Activated T-cell treated with anti-CD3 and anti-CD28 coated beads, Interleukin-2, amount 50 U/mL, for 48 hours (primary cell): ENCODE results near the gene SRGAP2B.
"Not testable (repeated sequence)": the region's sequence is repeated elsewhere in the genome, so short reads cannot be mapped to it uniquely, and the experiment has no call there.

Experiments
- DNase-seq, 2 experiments: peaks; one replicate each; pipeline ENCODE4 v3.0.0-alpha.2; 2020

Gene SRGAP2B

GRCh38 chr1:144992915-144993314 is 102.2 kb downstream of the SRGAP2B start:
- DNase-seq = not testable (repeated sequence)

GRCh38 chr1:144990611-144991010 is 104.5 kb downstream of the SRGAP2B start:
- DNase-seq = not testable (repeated sequence)

DNA sequence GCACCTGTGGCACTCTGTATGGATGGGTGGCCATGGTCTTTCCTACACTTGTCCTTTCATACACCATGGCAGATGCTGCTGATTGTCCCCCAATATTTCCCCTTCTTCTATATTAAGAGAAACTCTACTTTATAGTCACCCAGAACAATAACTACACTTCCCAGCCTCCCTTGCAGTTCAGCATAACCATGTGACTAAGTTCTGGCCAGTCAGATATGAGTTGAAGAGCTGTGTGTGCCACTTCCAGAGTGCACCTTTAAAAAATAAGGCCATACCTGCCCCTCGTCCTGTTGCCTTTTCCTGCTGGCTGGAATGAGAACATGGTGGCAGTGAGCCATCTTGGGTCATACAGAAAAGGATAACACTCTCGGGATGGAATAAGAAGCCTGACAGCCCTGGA is 108.0 kb downstream of the SRGAP2B start:
- not testable (repeated sequence) for DNase-seq

GRCh38 chr1:144986171-144986860 is 108.8 kb downstream of the SRGAP2B start:
- not testable (repeated sequence) for DNase-seq

GRCh38 chr1:144985550-144986170 is 109.5 kb downstream of the SRGAP2B start:
- DNase-seq = not testable (repeated sequence)

DNA sequence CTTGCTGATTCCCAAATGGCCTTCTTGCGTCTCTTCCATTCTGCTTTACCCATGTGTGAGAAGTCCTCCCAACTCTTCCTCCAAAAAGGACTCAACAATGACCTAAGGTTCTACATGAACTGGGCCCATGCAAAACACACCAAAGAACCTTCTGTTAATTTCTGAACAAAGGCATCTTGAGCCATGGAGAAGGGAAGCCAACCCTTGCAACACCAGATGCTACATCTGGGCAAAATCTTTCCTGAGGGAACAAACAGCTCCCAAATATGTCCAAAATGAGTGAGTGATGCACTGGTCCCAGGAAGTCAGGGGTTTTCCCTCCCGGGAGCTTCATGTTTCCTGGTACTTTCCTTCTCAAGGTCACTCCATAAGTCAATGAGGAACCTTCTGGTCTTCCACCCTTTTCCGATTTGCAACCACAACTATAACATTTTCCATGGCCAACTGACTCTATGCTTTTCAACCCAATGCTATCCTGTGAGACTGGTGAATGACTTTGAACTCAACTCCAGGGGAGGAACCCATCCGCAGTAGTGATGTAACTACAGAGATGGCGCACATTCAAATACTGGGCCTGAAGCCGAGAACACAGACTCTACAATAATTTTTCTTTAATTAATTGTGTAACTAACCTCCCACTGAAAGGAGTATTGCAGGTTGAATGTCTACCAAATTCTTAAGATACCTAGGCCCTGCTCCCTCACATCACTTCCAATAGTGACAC is 112.2 kb downstream of the SRGAP2B start:
- DNase-seq = not testable (repeated sequence)

DNA sequence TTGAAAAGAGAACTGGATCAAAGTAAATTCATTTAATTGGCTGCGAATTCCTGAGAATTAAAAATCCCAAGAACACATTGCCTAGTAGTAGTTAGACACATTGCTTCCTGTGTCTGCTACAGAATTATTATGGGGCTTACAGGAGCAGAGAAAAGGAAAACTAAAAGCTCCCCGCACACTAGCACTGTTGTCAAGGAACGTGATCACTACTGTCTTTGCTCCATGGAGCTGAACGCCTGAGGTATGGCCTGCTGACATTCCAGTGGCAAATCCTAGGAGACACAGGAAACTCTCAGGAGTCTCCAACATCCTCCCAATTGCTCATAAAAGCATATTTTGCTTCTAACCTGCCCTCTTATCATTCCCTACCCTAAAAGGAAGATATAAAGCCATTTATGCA is 114.0 kb downstream of the SRGAP2B start:
- not testable (repeated sequence) for DNase-seq

DNA sequence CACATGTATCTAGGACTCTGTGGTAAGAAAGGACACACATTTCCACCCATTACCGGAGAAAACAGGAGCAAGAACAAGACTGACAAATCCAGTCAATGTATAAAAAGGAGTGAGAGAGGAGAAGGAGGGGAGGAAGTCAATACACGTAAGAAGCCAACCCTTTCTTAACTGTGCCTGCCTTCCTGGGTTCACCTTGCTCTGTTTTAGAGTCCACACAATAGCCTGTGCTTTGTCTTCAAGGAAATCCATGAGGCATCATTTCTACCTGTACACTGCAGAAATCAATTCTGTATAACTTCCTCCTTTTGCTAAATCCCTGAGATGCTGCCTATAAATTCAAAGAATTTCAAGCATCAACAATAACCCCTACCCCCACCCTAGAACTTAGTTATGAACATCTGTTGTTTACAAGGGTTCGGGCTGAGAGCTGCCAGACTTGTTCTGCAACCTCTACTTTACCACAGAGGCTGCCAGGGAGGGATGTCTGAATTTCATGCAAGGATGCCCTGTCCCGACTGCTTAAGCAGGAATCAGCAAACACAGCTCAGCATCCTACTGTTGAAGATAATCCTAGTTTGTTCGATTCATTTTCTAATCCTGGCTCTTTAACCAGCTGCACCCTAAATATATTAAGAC is 115.0 kb downstream of the SRGAP2B start:
- DNase-seq = not testable (repeated sequence)

DNA sequence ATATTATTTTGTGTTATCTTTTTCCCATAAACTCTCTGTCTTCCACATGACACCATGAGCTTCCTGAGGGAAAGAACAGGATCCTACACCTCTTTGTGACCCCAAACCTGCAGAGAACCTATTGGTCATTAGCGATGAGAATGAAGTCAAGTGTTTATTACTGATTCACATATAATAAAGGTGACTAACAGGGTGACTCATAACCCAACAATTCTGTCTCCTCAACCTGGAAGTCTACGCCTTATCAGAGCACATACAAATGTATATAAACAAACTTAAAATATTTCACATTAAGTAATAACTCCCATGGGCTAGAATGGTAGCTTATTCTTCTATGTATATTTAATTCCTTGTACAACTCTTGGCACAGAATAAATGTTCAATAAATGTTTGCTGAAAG is 117.3 kb downstream of the SRGAP2B start:
- DNase-seq = not testable (repeated sequence)

- not testable (repeated sequence) for DNase-seq
Measured at GRCh38 chr1:144971936-144972335, 123.2 kb downstream of the SRGAP2B start.

DNA sequence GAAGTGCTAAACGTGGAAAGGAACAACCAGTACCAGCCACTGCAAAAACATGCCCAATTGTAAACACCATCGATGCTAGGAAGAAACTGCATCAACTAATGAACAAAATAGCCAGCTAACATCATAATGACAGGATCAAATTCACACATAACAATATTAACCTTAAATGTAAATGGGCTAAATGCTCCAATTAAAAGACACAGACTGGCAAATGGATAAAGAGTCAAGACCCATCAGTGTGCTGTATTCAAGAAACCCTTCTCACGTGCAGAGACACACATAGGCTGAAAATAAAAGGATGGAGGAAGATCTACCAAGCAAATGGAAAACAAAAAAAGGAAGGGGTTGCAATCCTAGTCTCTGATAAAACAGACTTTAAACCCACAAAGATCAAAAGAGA is 128.6 kb downstream of the SRGAP2B start:
- DNase-seq = not testable (repeated sequence)

GRCh38 chr1:144964765-144965164 is 130.4 kb downstream of the SRGAP2B start:
- not testable (repeated sequence) for DNase-seq

DNA sequence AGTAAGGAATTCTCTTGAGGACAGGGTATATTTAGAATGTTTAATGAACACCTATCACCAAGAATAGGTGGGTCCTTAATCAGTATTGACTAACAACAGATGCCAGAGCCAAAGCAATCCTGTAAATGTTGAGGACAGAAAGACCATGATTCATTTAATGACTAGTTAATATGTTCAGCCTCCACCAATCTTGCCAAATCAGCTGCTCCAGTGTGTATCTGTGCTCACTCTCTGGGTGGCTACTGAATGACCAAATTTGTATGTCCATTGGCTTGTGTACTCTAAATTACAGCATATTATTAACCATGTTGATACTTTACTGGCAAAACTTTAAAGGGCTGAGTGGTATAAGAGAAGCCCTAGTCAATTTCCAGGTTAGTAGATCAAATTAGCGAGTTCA is 130.9 kb downstream of the SRGAP2B start:
- not testable (repeated sequence) for DNase-seq

GRCh38 chr1:144963571-144963970 is 131.6 kb downstream of the SRGAP2B start:
- not testable (repeated sequence) for DNase-seq

GRCh38 chr1:144961604-144962583 is 133.2 kb downstream of the SRGAP2B start:
- DNase-seq = not testable (repeated sequence)

DNA sequence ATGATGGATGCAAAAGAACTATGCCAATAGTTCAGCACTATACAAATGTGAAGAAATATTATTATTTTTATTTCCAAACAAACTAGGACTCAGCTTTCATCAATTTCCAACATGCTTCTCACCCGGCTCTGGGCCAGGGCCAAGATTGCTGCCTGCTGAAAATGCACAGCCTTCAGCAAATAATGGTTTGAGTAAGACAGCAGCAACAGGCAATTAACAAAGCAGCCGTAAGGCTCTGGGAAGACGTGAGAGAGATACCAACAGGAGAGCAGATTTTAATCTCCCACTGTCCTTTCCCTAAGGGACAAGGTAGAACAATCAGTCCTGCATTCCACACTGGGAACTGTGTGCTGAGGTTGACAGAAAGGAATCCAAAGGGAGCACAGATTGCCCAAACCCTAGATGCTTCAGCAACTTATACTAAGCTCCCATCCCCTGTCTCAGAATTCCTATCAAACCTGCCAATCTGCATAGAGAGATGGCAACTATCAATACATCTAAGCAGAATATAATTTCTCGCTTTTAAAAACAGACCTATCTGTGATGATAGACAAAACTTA is 134.1 kb downstream of the SRGAP2B start:
- not testable (repeated sequence) for DNase-seq

- not testable (repeated sequence) for DNase-seq
Measured at GRCh38 chr1:144948390-144948789, 146.7 kb downstream of the SRGAP2B start.

DNA sequence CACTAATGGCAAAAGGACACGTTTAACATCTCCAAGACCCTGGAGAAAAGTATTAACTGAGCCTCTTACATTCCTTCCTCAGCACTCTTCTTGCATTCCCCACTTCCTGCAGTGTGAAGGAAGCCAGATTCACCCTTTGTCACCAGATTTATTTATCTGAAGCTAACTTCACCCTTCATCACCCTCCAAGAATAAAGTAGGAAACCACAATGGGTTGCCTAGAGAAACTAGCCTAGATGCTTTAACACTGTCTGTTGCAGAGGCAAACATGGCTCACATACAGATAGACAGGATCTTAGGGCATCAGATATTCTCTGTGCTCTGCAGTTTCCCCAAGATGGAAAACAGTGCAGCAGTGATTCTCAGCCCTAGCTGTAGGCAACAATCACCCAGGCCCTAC is 147.6 kb downstream of the SRGAP2B start:
- not testable (repeated sequence) for DNase-seq

DNA sequence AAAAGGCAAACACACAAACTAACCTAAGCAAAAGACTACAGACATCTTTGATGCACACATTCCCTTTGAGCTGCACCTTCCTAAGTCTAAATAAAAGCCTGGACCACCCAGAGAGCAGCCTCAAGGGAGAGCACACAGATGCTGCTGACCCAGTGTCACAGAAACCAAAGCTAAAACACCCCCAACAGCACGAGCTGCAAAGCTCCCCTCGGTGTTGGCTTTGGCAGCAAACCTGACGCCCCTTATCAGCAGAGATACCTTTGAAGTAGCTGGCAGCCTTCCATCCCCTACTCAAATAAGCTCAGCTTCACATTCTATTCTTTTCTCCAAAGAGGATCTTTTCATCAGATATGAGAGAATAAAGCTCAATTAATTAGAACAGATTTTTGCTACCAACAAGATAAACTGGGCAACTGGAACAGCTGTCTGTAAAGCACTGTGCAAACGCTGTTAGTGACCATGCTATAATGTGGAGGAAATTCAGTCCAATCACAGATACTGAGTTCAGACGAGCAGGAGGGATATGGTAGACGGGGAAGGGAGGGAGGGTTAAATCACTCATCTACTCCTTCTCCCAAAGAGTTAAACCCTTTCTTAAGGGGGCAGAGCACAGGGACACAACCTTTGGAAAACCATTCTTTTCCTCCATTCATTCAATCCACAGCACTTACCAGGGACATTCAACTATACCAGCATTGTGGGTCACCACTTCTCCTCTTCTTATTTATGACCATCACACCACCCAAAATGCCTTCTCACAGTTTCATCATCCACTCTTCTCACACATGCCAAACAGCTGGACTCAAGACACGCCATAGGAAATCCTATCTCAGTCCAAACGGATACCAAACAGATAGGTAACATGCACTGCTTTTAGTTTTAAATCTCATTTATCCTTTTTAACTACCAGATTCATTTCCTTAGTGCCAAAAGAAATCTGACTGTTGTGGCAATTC is 148.3 kb downstream of the SRGAP2B start:
- DNase-seq = not testable (repeated sequence)

DNA sequence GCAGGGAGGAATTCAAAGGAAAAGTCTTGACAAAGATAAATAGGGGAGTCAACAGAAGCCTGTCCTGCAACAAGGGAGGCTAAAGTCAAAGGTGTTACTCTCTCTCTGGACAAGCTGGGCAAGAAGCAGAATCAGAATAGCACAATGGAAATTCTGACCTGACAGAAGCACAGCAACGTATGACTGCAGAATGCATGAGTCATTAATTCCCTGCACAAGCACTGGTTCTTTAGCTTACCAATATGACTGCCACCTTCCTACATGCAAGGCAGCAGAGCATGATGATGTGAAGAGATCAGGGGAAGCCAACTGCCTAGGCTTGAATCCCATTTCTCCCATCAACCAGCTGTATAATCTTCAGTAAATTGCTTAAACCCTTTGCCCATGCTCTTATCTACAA is 153.4 kb downstream of the SRGAP2B start:
- DNase-seq = not testable (repeated sequence)
